K562 (cell line): Measurements from ENCODE around the gene SMG6. TPM values are rescaled to one million over a fixed set of nuclear protein-coding genes. Genes with fewer than 3 reads are reported as not detected.

Source experiments
- ATAC-seq: fragments of 200-7000 bp; cut with Tn5 transposase; 3 replicates; pipeline ENCODE4 v1.9.1; 2020; ENCODE audit warnings: moderate library complexity
- BruUV-seq: library from RNA; stranded (reverse); fragments of 400-500 nt; replicated peaks from 2 replicates; lab custom pipeline; 2021; lab: Mats Ljungman, UMichigan
- CTCF ChIA-PET: fragments of 300-600 bp; formaldehyde crosslinking; extraction: SDS; loops from one replicate; lab custom pipeline; 2021; ENCODE audit warnings: low intra/inter-chr PET ratio; lab: Yijun Ruan, JAX
- POLR2A ChIA-PET: fragments of 300-600, 350-650 bp; sonication (Branson Sonifier 250); formaldehyde crosslinking; extraction: SDS; loops from one replicate; lab custom pipeline; 2021; ENCODE audit warnings: antibody characterized with exemption, inconsistent platforms; lab: Yijun Ruan, JAX
- DNase-seq, 4 experiments: peaks; one replicate each; pipeline versions ENCODE4 v3.0.0 to v3.0.0-alpha.2; 2011 to 2018; ENCODE audit warnings: low spot score in 3 of 4, mixed read lengths in 3 of 4; ENCODE audit errors: extremely low read depth in 1 of 4
- FAIRE-seq: peaks from 2 replicates; lab custom pipeline; 2011; peaks lifted over from hg19 to GRCh38; lab: Jason Lieb, UNC
- H2AFZ ChIP-seq: 2 replicates; pipeline ENCODE4 v1.6.0; 2011; ENCODE audit warnings: low read depth, low read length, control low read depth, inconsistent platforms
- H3K27ac ChIP-seq: fragments of 200-600 bp; 3 replicates; pipeline ENCODE4 v1.8.0; 2011; ENCODE audit warnings: low read depth, mild to moderate bottlenecking, control low read depth, inconsistent platforms, low read length, moderate library complexity, mixed read lengths; ENCODE audit errors: extremely low read depth
- H3K27me3 ChIP-seq, 2 experiments: fragments of 300-600 bp in 1 of 2; 2 replicates in 1 of 2; 3 replicates in 1 of 2; pipeline versions ENCODE4 v1.6.0 to v1.8.0; 2011; ENCODE audit warnings: inconsistent platforms in 2 of 2, low read length in 2 of 2, mild to moderate bottlenecking in 1 of 2, mixed read lengths in 1 of 2, moderate library complexity in 1 of 2; ENCODE audit not compliant: control insufficient read depth in 2 of 2, insufficient read depth in 2 of 2
- H3K36me3 ChIP-seq: fragments of 300-600 bp; 3 replicates; pipeline ENCODE4 v1.8.0; 2011; ENCODE audit warnings: mild to moderate bottlenecking, low read length, inconsistent platforms; ENCODE audit not compliant: control insufficient read depth, insufficient read depth
- H3K4me1 ChIP-seq, 2 experiments: fragments of 200-600 bp in 1 of 2; replicated peaks in 1 of 2; 2 replicates in 1 of 2; 3 replicates in 1 of 2; pipeline versions ENCODE4 v1.5.1 to v1.8.0; 2011; ENCODE audit warnings: inconsistent platforms in 2 of 2, low read length in 2 of 2, mild to moderate bottlenecking in 1 of 2, mixed read lengths in 1 of 2, moderate library complexity in 1 of 2; ENCODE audit not compliant: control insufficient read depth in 2 of 2, insufficient read depth in 2 of 2
- H3K4me2 ChIP-seq: 2 replicates; pipeline ENCODE4 v1.6.1; 2011; ENCODE audit warnings: low read length, control low read depth, inconsistent platforms, mixed read lengths; ENCODE audit not compliant: insufficient read depth
- H3K4me3 ChIP-seq: fragments of 200-600 bp; sonication (generic), shearing (Covaris generic); 2 replicates; pipeline ENCODE4 v1.5.1; 2016; ENCODE audit warnings: control low read depth, inconsistent platforms
- H3K79me2 ChIP-seq: fragments of 200-600 bp; 3 replicates; pipeline ENCODE4 v1.8.0; 2011; ENCODE audit warnings: low read length, inconsistent platforms; ENCODE audit not compliant: control insufficient read depth, insufficient read depth
- H3K9ac ChIP-seq, 2 experiments: 2 replicates each; pipeline versions ENCODE4 v1.6.0 to v1.6.1; 2011; ENCODE audit warnings: low read depth in 2 of 2, low read length in 2 of 2, control low read depth in 1 of 2, inconsistent platforms in 1 of 2, mild to moderate bottlenecking in 1 of 2, mixed read lengths in 1 of 2; ENCODE audit not compliant: insufficient read depth in 1 of 2
- H3K9me1 ChIP-seq: one replicate; pipeline ENCODE4 v1.6.0; 2011; ENCODE audit warnings: inconsistent platforms, mild to moderate bottlenecking, low read length, moderate library complexity; ENCODE audit not compliant: control insufficient read depth, insufficient read depth
- H3K9me3 ChIP-seq: replicated peaks from 2 replicates; pipeline ENCODE4 v1.5.1; 2011; ENCODE audit warnings: low read depth, low read length, inconsistent platforms; ENCODE audit not compliant: control insufficient read depth, insufficient read depth
- H4K20me1 ChIP-seq: replicated peaks from 2 replicates; pipeline ENCODE4 v1.6.1; 2011; ENCODE audit warnings: low read length, inconsistent platforms, mixed read lengths; ENCODE audit not compliant: control insufficient read depth, insufficient read depth
- C11orf30 ChIP-seq: fragments of 450-650 bp; IDR thresholded peaks from 2 replicates; pipeline ENCODE4 v1.6.1; 2016; ENCODE audit warnings: low read depth, mild to moderate bottlenecking
- GTF2A2 ChIP-seq: IDR thresholded peaks from 2 replicates; pipeline ENCODE4 v1.6.1; 2016; ENCODE audit warnings: mild to moderate bottlenecking, missing genetic modification characterization, missing compliant biosample characterization
- MCM2 ChIP-seq: fragments of 450-650 bp; IDR thresholded peaks from 2 replicates; pipeline ENCODE4 v1.6.1; 2017; ENCODE audit warnings: low read depth, mild to moderate bottlenecking
- POLR2G ChIP-seq: fragments of 200-400 bp; formaldehyde crosslinking; IDR thresholded peaks from 2 replicates; pipeline ENCODE4 v1.6.1; 2017; ENCODE audit warnings: low read depth, mild to moderate bottlenecking, antibody characterized with exemption, low read length, moderate library complexity
- RBM15 ChIP-seq: fragments of 200-400 bp; formaldehyde crosslinking; IDR thresholded peaks from 2 replicates; pipeline ENCODE4 v1.6.1; 2018; ENCODE audit warnings: mild to moderate bottlenecking, low read length, moderate library complexity; ENCODE audit not compliant: insufficient read depth
- SMARCE1 ChIP-seq: fragments of 450-650 bp; IDR thresholded peaks from 2 replicates; pipeline ENCODE4 v1.7.1; 2016; ENCODE audit warnings: mild to moderate bottlenecking
- ZBED1 ChIP-seq: IDR thresholded peaks from 2 replicates; pipeline ENCODE4 v1.6.1; 2014
- ZNF134 ChIP-seq: fragments of 250-450 bp; sonication (Bioruptor Pico); conservative IDR thresholded peaks from 2 replicates; pipeline ENCODE4 v1.4.0; 2020
- ZNF311 ChIP-seq: fragments of 250-450 bp; sonication (Bioruptor Pico); IDR thresholded peaks from 2 replicates; pipeline ENCODE4 v1.4.0; 2020; ENCODE audit warnings: mild to moderate bottlenecking, moderate library complexity
- ZNF354B ChIP-seq: fragments of 250-450 bp; sonication (Bioruptor Pico); IDR thresholded peaks from 2 replicates; pipeline ENCODE4 v1.4.0; 2020
- WGBS: fragments of 100-300 bp; shearing (Covaris generic); methylation state at CpG from one replicate; pipeline ENCODE4 v1.1.6; 2016; ENCODE audit warnings: low coverage, mixed read lengths; ENCODE audit not compliant: insufficient coverage; ENCODE audit errors: missing lambda C conversion rate; 5-methylcytosine and 5-hydroxymethylcytosine counted together
- in situ Hi-C: fragments of 300-500 bp; cut with MboI; formaldehyde crosslinking; loops from 4 replicates; pipeline ENCODE4 v1.15.0; 2018; ENCODE audit warnings: inconsistent platforms, mixed read lengths
- intact Hi-C: fragments of 100-400 bp; cut with micrococcal nuclease; formaldehyde crosslinking; loops from 2 replicates; pipeline ENCODE4 v1.14.2; 2022
- polyA plus RNA-seq, 8 experiments: library from polyadenylated mRNA; depleted of rRNA in 4 of 8; stranded (reverse) in 5 of 8; unstranded in 3 of 8; fragments of >200 nt; fragmentation: Nextera tagmentation in 2 of 8; fragmentation: Illumina TruSeq in 1 of 8; extraction: Ambion mirVana in 2 of 8; extraction: Trizol in 1 of 8; gene quantifications; 2 replicates each; pipeline versions ENCODE4 v1.2.1 to v1.2.3, GENCODE V29; 2011 to 2014; ENCODE audit warnings: inconsistent platforms in 1 of 8, missing spikeins in 1 of 8
- total RNA-seq, 7 experiments: library from RNA; depleted of rRNA in 6 of 7; stranded (reverse); fragments of >200 nt in 6 of 7; fragmentation: Illumina TruSeq in 2 of 7; extraction: Trizol in 2 of 7; gene quantifications; 2 replicates each; pipeline versions ENCODE4 v1.2.1 to v1.2.3, GENCODE V29; 2011 to 2021; ENCODE audit warnings: low replicate concordance in 1 of 7

The SMG6 gene
- total and polyA plus RNA-seq, 9 of the 15 experiments (the other 6 are each of a cell fraction or from before 2014, with no cell fraction given), result 0.44 to 13.9 (median 6.0) TPM

DNA sequence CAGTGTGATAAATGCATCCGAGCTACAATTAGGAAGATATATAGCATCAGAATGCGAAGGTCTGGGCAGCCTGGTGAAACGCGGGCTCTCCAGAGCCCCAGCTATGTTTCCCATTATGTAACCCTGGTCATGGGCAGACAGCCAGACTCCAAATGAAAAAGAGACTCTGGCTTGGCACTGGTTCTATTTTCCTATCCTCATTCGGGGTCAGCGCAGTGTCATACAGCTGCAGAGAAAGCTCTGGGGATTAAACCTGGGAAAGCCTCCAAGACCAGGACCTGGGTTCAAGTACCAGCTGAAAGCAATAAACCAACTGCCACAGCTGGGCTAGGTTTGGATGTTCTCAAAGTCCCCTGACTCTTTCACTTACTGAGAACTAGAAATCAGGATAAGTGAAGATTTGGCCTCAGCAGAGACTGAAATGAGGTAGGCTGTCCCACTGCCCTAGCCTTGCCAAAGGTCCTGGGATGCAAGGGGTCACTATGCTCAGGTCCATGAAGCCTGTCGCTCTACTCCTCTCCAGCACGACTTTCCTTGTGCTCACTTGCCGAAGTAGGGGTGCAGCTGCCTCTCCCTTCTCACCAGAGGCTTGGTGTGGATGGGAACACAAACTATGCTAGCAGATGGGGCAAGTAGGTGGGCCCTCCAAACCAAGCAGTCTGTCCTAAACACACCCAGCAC lies 123.8 kb downstream of the SMG6 start:
- Histone ChIP-seq H3K9me3 (no peaks in the 10 kb centered on the region), H3K4me1 (peaks cover 0 to 5% of the 10 kb centered on the region in 2 experiments; a peak in 1 of 5 replicates), H3K27ac (no peak overlapping the region), H3K9ac (no peak overlapping the region), H3K36me3 (peaks cover 5% of the 10 kb centered on the region; the same call in 1 of the 3 replicates), H3K79me2 (no peaks in the 10 kb centered on the region), H4K20me1 (no peaks in the 10 kb centered on the region), H3K4me2 (no peak overlapping the region), H2AFZ (no peak overlapping the region), H3K9me1 (no peaks in the 10 kb centered on the region), H3K4me3 (no peak overlapping the region), H3K27me3 (no peaks in the 10 kb centered on the region)
- ATAC-seq (no peak), DNase-seq (no peak), FAIRE-seq (no peak)
- WGBS, result 85% methylated on average over 7 of the region's 9 CpGs
- CTCF ChIA-PET, result no interaction called here
- POLR2A ChIA-PET, result no interaction called here
- TF ChIP-seq RBM15, result no peak
- in situ Hi-C loops (no loop called here), intact Hi-C loops (loop anchor here (10.0 kb wide), 1 partner anchor 125 kb away; the partner anchor contains the start of gene HIC1)
- no TSS peak for BruUV-seq

DNA sequence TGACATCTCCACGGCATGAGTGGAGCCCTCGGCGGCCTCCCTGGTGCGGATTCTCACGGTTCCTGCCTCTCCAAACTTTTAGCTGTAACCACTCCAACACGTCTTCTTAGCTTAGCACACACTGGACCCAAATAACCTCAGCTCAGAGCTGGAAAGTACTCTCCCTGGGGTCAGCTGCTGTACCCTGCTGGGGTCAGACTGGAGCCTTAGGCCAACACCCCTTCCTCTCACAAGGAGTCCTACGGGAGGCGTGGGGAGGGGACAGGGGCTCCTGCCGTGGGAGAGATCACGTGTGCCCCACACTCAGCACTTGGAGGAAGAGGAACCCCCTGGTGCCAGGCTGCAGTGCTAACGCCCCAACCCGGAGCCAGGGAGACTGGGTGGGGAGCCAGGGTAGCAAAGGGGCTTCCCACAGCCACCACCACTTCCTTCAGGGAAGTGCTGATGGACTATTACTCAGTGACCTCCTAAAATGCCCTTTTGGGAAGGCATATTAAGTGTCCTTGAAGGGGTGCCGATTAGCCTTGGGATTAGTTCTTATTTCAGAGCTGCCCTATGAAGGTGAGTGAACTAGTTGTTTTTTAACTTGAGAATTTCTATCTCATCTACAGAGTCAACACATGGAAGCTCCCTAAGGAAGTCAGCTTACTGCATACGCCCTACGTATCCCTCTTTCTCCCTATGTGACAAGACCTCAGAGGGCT lies 124.6 kb downstream of the SMG6 start:
- ChIA-PET CTCF (no interaction called here), POLR2A (no interaction called here)
- H3K9me1 ChIP-seq, result no peaks in the 10 kb centered on the region
- H2AFZ ChIP-seq, result no peak overlapping the region
- no peaks in the 10 kb centered on the region for H4K20me1 ChIP-seq
- no peak for FAIRE-seq
- H3K9me3 ChIP-seq, result no peaks in the 10 kb centered on the region
- 90% methylated on average over 11 of the region's 15 CpGs for WGBS
- no peaks in the 10 kb centered on the region for H3K79me2 ChIP-seq
- peaks cover 8% of the 10 kb centered on the region; the same call in 2 of the 3 replicates for H3K36me3 ChIP-seq
- in situ Hi-C loops, result no loop called here
- H3K27ac ChIP-seq, result no peak overlapping the region
- ATAC-seq, result no peak
- TF ChIP-seq ZNF311 (CRISPR knock-in tag) (no peak), ZBED1 (no peak), POLR2G (no peak), MCM2 (no peak), C11orf30 (no peak), ZNF354B (CRISPR knock-in tag) (no peak), SMARCE1 (no peak), GTF2A2 (tag) (no peak), ZNF134 (CRISPR knock-in tag) (no peak)
- TF ChIP-seq, all 486 proteins: peak for 0
- H3K4me2 ChIP-seq, result no peak overlapping the region
- H3K4me1 ChIP-seq, result peaks cover 0 to 5% of the 10 kb centered on the region in 2 experiments; a peak in 1 of 5 replicates
- no peaks in the 10 kb centered on the region for H3K27me3 ChIP-seq
- peak overlapping the region in 1 of 2 experiments; percentile 33; a peak in 1 of 4 replicates for H3K9ac ChIP-seq
- intact Hi-C loops, result loop anchor here (10.0 kb wide), 1 partner anchor 124 kb away; the partner anchor contains the start of gene HIC1
- no peak for DNase-seq
- BruUV-seq, result no TSS peak
- H3K4me3 ChIP-seq, result no peak overlapping the region
